ENCODE data around the gene GNPTAB. TPM values are rescaled to one million over a fixed set of nuclear protein-coding genes. Genes with fewer than 3 reads are reported as not detected.

GNPTAB gene
- total RNA-seq, 1 experiment from 2014 or later, result 40.8 TPM

- Histone ChIP-seq H3K4me3 (ENCODE audit: low read depth in 2 of 2, low read length in 2 of 2) (no peak overlapping the region), H3K9me3 (ENCODE audit: control insufficient read depth, insufficient read depth, low read depth, low read length) (no peaks in the 10 kb centered on the region), H3K36me3 (ENCODE audit: control insufficient read depth, insufficient read depth, low read length) (no peaks in the 10 kb centered on the region), H3K27me3 (ENCODE audit: control insufficient read depth, insufficient read depth, low read length) (no peaks in the 10 kb centered on the region), H3K4me1 (ENCODE audit: control insufficient read depth, insufficient read depth, low read length) (no peaks in the 10 kb centered on the region), H3K27ac (ENCODE audit: low read length) (no peak overlapping the region)
- no TSS peak for BruUV-seq (replicated peaks)
- in situ Hi-C loops (cut with HindIII; ENCODE audit: low pct_unique_long_range_greater_than_20kb, low sequenced_read_pairs), result no loop called here
- ATAC-seq (no peak), DNase-seq (ENCODE audit: low read depth, low spot score) (no peak)
- intact Hi-C loops (cut with micrococcal nuclease; ENCODE audit: unreplicated experiment), result no loop called here
- TF ChIP-seq TCF7L2 (IDR thresholded peaks at IDR 0.05; ENCODE audit: low read depth, low read length) (no peak), SIN3A (IDR thresholded peaks at IDR 0.05; ENCODE audit: borderline replicate concordance, insufficient read depth, low read depth, low read length) (no peak), POLR2AphosphoS5 (IDR thresholded peaks at IDR 0.05; ENCODE audit: low read depth, low read length) (no peak)
- TF ChIP-seq, protein P1, sequence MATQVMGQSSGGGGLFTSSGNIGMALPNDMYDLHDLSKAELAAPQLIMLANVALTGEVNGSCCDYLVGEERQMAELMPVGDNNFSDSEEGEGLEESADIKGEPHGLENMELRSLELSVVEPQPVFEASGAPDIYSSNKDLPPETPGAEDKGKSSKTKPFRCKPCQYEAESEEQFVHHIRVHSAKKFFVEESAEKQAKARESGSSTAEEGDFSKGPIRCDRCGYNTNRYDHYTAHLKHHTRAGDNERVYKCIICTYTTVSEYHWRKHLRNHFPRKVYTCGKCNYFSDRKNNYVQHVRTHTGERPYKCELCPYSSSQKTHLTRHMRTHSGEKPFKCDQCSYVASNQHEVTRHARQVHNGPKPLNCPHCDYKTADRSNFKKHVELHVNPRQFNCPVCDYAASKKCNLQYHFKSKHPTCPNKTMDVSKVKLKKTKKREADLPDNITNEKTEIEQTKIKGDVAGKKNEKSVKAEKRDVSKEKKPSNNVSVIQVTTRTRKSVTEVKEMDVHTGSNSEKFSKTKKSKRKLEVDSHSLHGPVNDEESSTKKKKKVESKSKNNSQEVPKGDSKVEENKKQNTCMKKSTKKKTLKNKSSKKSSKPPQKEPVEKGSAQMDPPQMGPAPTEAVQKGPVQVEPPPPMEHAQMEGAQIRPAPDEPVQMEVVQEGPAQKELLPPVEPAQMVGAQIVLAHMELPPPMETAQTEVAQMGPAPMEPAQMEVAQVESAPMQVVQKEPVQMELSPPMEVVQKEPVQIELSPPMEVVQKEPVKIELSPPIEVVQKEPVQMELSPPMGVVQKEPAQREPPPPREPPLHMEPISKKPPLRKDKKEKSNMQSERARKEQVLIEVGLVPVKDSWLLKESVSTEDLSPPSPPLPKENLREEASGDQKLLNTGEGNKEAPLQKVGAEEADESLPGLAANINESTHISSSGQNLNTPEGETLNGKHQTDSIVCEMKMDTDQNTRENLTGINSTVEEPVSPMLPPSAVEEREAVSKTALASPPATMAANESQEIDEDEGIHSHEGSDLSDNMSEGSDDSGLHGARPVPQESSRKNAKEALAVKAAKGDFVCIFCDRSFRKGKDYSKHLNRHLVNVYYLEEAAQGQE (IDR thresholded peaks at IDR 0.05; ENCODE audit: insufficient read depth in 1 of 2, low read depth in 2 of 2, low read length in 1 of 2), result no peak
- TF ChIP-seq, protein P2, sequence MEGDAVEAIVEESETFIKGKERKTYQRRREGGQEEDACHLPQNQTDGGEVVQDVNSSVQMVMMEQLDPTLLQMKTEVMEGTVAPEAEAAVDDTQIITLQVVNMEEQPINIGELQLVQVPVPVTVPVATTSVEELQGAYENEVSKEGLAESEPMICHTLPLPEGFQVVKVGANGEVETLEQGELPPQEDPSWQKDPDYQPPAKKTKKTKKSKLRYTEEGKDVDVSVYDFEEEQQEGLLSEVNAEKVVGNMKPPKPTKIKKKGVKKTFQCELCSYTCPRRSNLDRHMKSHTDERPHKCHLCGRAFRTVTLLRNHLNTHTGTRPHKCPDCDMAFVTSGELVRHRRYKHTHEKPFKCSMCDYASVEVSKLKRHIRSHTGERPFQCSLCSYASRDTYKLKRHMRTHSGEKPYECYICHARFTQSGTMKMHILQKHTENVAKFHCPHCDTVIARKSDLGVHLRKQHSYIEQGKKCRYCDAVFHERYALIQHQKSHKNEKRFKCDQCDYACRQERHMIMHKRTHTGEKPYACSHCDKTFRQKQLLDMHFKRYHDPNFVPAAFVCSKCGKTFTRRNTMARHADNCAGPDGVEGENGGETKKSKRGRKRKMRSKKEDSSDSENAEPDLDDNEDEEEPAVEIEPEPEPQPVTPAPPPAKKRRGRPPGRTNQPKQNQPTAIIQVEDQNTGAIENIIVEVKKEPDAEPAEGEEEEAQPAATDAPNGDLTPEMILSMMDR (IDR thresholded peaks at IDR 0.05), result no peak
- POLR2A ChIA-PET, result no interaction called here
- CTCF ChIA-PET, result interaction anchor here (0.6 kb wide), 1 partner anchor 36 kb away, joined by 14 read pairs; no protein-coding TSS in a partner anchor
Measured at GRCh38 chr12:101780599-101780998, 50.2 kb downstream of the GNPTAB start.

- Histone ChIP-seq H3K4me1 (ENCODE audit: control insufficient read depth, insufficient read depth, low read length) (no peaks in the 10 kb centered on the region), H3K27me3 (ENCODE audit: control insufficient read depth, insufficient read depth, low read length) (no peaks in the 10 kb centered on the region), H3K27ac (ENCODE audit: low read length) (no peak overlapping the region), H3K36me3 (ENCODE audit: control insufficient read depth, insufficient read depth, low read length) (no peaks in the 10 kb centered on the region), H3K9me3 (ENCODE audit: control insufficient read depth, insufficient read depth, low read depth, low read length) (no peaks in the 10 kb centered on the region), H3K4me3 (ENCODE audit: low read depth in 2 of 2, low read length in 2 of 2) (no peak overlapping the region)
- ChIA-PET CTCF (no interaction called here), POLR2A (interaction anchor here (0.6 kb wide), 1 partner anchor 488 kb away, joined by 6 read pairs; no protein-coding TSS in a partner anchor)
- TF ChIP-seq, protein P1 (IDR thresholded peaks at IDR 0.05; ENCODE audit: insufficient read depth in 1 of 2, low read depth in 2 of 2, low read length in 1 of 2), result no peak
- TF ChIP-seq, protein P2 (IDR thresholded peaks at IDR 0.05), result no peak
- TF ChIP-seq TCF7L2 (IDR thresholded peaks at IDR 0.05; ENCODE audit: low read depth, low read length), result no peak
- TF ChIP-seq POLR2AphosphoS5 (IDR thresholded peaks at IDR 0.05; ENCODE audit: low read depth, low read length), result no peak
- TF ChIP-seq SIN3A (IDR thresholded peaks at IDR 0.05; ENCODE audit: borderline replicate concordance, insufficient read depth, low read depth, low read length), result no peak
- intact Hi-C loops (cut with micrococcal nuclease; ENCODE audit: unreplicated experiment), result no loop called here
- in situ Hi-C loops (cut with HindIII; ENCODE audit: low pct_unique_long_range_greater_than_20kb, low sequenced_read_pairs), result no loop called here
- DNase-seq (ENCODE audit: low read depth, low spot score) (no peak), ATAC-seq (no peak)
- BruUV-seq (replicated peaks), result no TSS peak
Measured at GRCh38 chr12:101779626-101780025, 51.1 kb downstream of the GNPTAB start.

Measured in Panc1 (cell line).